K562 (cell line): ENCODE data around the gene ACOT9. TPM values are rescaled to one million over a fixed set of nuclear protein-coding genes. Genes with fewer than 3 reads are reported as not detected.

ENCODE experiments used
- ATAC-seq: fragments of 200-7000 bp; cut with Tn5 transposase; 3 replicates; pipeline ENCODE4 v1.9.1; 2020; ENCODE audit warnings: moderate library complexity
- BruUV-seq: library from RNA; stranded (reverse); fragments of 400-500 nt; replicated peaks from 2 replicates; lab custom pipeline; 2021; lab: Mats Ljungman, UMichigan
- CTCF ChIA-PET: fragments of 300-600 bp; formaldehyde crosslinking; extraction: SDS; loops from one replicate; lab custom pipeline; 2021; ENCODE audit warnings: low intra/inter-chr PET ratio; lab: Yijun Ruan, JAX
- POLR2A ChIA-PET: fragments of 300-600, 350-650 bp; sonication (Branson Sonifier 250); formaldehyde crosslinking; extraction: SDS; loops from one replicate; lab custom pipeline; 2021; ENCODE audit warnings: antibody characterized with exemption, inconsistent platforms; lab: Yijun Ruan, JAX
- DNase-seq, 4 experiments: peaks; one replicate each; pipeline versions ENCODE4 v3.0.0 to v3.0.0-alpha.2; 2011 to 2018; ENCODE audit warnings: low spot score in 3 of 4, mixed read lengths in 3 of 4; ENCODE audit errors: extremely low read depth in 1 of 4
- FAIRE-seq: peaks from 2 replicates; lab custom pipeline; 2011; peaks lifted over from hg19 to GRCh38; lab: Jason Lieb, UNC
- H2AFZ ChIP-seq: 2 replicates; pipeline ENCODE4 v1.6.0; 2011; ENCODE audit warnings: low read depth, low read length, control low read depth, inconsistent platforms
- H3K27ac ChIP-seq: fragments of 200-600 bp; 3 replicates; pipeline ENCODE4 v1.8.0; 2011; ENCODE audit warnings: low read depth, mild to moderate bottlenecking, control low read depth, inconsistent platforms, low read length, moderate library complexity, mixed read lengths; ENCODE audit errors: extremely low read depth
- H3K27me3 ChIP-seq, 2 experiments: fragments of 300-600 bp in 1 of 2; 2 replicates in 1 of 2; 3 replicates in 1 of 2; pipeline versions ENCODE4 v1.6.0 to v1.8.0; 2011; ENCODE audit warnings: inconsistent platforms in 2 of 2, low read length in 2 of 2, mild to moderate bottlenecking in 1 of 2, mixed read lengths in 1 of 2, moderate library complexity in 1 of 2; ENCODE audit not compliant: control insufficient read depth in 2 of 2, insufficient read depth in 2 of 2
- H3K36me3 ChIP-seq: fragments of 300-600 bp; 3 replicates; pipeline ENCODE4 v1.8.0; 2011; ENCODE audit warnings: mild to moderate bottlenecking, low read length, inconsistent platforms; ENCODE audit not compliant: control insufficient read depth, insufficient read depth
- H3K4me1 ChIP-seq, 2 experiments: fragments of 200-600 bp in 1 of 2; replicated peaks in 1 of 2; 2 replicates in 1 of 2; 3 replicates in 1 of 2; pipeline versions ENCODE4 v1.5.1 to v1.8.0; 2011; ENCODE audit warnings: inconsistent platforms in 2 of 2, low read length in 2 of 2, mild to moderate bottlenecking in 1 of 2, mixed read lengths in 1 of 2, moderate library complexity in 1 of 2; ENCODE audit not compliant: control insufficient read depth in 2 of 2, insufficient read depth in 2 of 2
- H3K4me2 ChIP-seq: 2 replicates; pipeline ENCODE4 v1.6.1; 2011; ENCODE audit warnings: low read length, control low read depth, inconsistent platforms, mixed read lengths; ENCODE audit not compliant: insufficient read depth
- H3K4me3 ChIP-seq: fragments of 200-600 bp; sonication (generic), shearing (Covaris generic); 2 replicates; pipeline ENCODE4 v1.5.1; 2016; ENCODE audit warnings: control low read depth, inconsistent platforms
- H3K79me2 ChIP-seq: fragments of 200-600 bp; 3 replicates; pipeline ENCODE4 v1.8.0; 2011; ENCODE audit warnings: low read length, inconsistent platforms; ENCODE audit not compliant: control insufficient read depth, insufficient read depth
- H3K9ac ChIP-seq, 2 experiments: 2 replicates each; pipeline versions ENCODE4 v1.6.0 to v1.6.1; 2011; ENCODE audit warnings: low read depth in 2 of 2, low read length in 2 of 2, control low read depth in 1 of 2, inconsistent platforms in 1 of 2, mild to moderate bottlenecking in 1 of 2, mixed read lengths in 1 of 2; ENCODE audit not compliant: insufficient read depth in 1 of 2
- H3K9me1 ChIP-seq: one replicate; pipeline ENCODE4 v1.6.0; 2011; ENCODE audit warnings: inconsistent platforms, mild to moderate bottlenecking, low read length, moderate library complexity; ENCODE audit not compliant: control insufficient read depth, insufficient read depth
- H3K9me3 ChIP-seq: replicated peaks from 2 replicates; pipeline ENCODE4 v1.5.1; 2011; ENCODE audit warnings: low read depth, low read length, inconsistent platforms; ENCODE audit not compliant: control insufficient read depth, insufficient read depth
- H4K20me1 ChIP-seq: replicated peaks from 2 replicates; pipeline ENCODE4 v1.6.1; 2011; ENCODE audit warnings: low read length, inconsistent platforms, mixed read lengths; ENCODE audit not compliant: control insufficient read depth, insufficient read depth
- DACH1 ChIP-seq: fragments of 450-650 bp; IDR thresholded peaks from 2 replicates; pipeline ENCODE4 v1.6.1; 2018; ENCODE audit not compliant: partially characterized antibody
- ELF1 ChIP-seq: fragments of 200-800 bp; sonication (Bioruptor generic); IDR thresholded peaks from 2 replicates; pipeline ENCODE4 v1.6.1; 2016; ENCODE audit warnings: missing genetic modification characterization, missing compliant biosample characterization
- ETV1 ChIP-seq: fragments of 450-650 bp; conservative IDR thresholded peaks from 2 replicates; pipeline ENCODE4 v1.6.1; 2016; ENCODE audit warnings: missing genetic modification characterization, control low read depth, low read depth, missing compliant biosample characterization
- FOXK2 ChIP-seq, 2 experiments: fragments of 450-650 bp; IDR thresholded peaks in 1 of 2; conservative IDR thresholded peaks in 1 of 2; 2 replicates each; pipeline ENCODE4 v1.6.1; 2016; ENCODE audit warnings: low read depth in 2 of 2, mild to moderate bottlenecking in 1 of 2
- HINFP ChIP-seq: fragments of 450-650 bp; conservative IDR thresholded peaks from 2 replicates; pipeline ENCODE4 v1.6.1; 2016; ENCODE audit warnings: missing genetic modification characterization, low read depth, mild to moderate bottlenecking, control low read depth, missing compliant biosample characterization
- HNRNPLL ChIP-seq: fragments of 200-400 bp; formaldehyde crosslinking; IDR thresholded peaks from 2 replicates; pipeline ENCODE4 v1.6.1; 2017; ENCODE audit warnings: low read length, low read depth, mild to moderate bottlenecking; ENCODE audit not compliant: poor library complexity, severe bottlenecking
- JUNB ChIP-seq: fragments of 450-650 bp; formaldehyde crosslinking; conservative IDR thresholded peaks from 2 replicates; pipeline ENCODE4 v1.4.0; 2020; ENCODE audit warnings: mild to moderate bottlenecking
- MCM3 ChIP-seq: fragments of 450-650 bp; IDR thresholded peaks from 2 replicates; pipeline ENCODE4 v1.6.1; 2016
- SOX6 ChIP-seq: fragments of 450-650 bp; IDR thresholded peaks from 2 replicates; pipeline ENCODE4 v1.6.1; 2014; ENCODE audit warnings: mild to moderate bottlenecking
- TGIF2 ChIP-seq: sonication (generic); formaldehyde crosslinking; IDR thresholded peaks from 2 replicates; pipeline ENCODE4 v1.8.1; 2022; ENCODE audit warnings: mild to moderate bottlenecking, missing genetic modification reagents, moderate library complexity
- U2AF2 ChIP-seq: fragments of 200-400 bp; formaldehyde crosslinking; optimal IDR thresholded peaks from 2 replicates; pipeline ENCODE3; 2017; ENCODE audit warnings: low read depth, mild to moderate bottlenecking, low read length
- XRCC5 ChIP-seq: fragments of 200-400 bp; formaldehyde crosslinking; IDR thresholded peaks from 2 replicates; pipeline ENCODE4 v1.6.1; 2017; ENCODE audit warnings: low read depth, mild to moderate bottlenecking, low read length
- ZNF197 ChIP-seq: fragments of 200-800 bp; sonication (Bioruptor generic); IDR thresholded peaks from 2 replicates; pipeline ENCODE4 v1.6.1; 2016; ENCODE audit warnings: low read depth, missing genetic modification characterization, missing compliant biosample characterization
- ZNF408 ChIP-seq: fragments of 250-450 bp; sonication (Bioruptor Pico); IDR thresholded peaks from 2 replicates; pipeline ENCODE4 v1.4.0; 2020; ENCODE audit warnings: low read depth, mild to moderate bottlenecking, moderate library complexity
- ZNF551 ChIP-seq: fragments of 250-450 bp; sonication (Bioruptor Pico); IDR thresholded peaks from 2 replicates; pipeline ENCODE4 v1.5.0; 2021; ENCODE audit warnings: mild to moderate bottlenecking, moderate library complexity
- ZNF655 ChIP-seq: fragments of 250-450 bp; sonication (Bioruptor Pico); IDR thresholded peaks from 2 replicates; pipeline ENCODE4 v1.5.0; 2021
- WGBS: fragments of 100-300 bp; shearing (Covaris generic); methylation state at CpG from one replicate; pipeline ENCODE4 v1.1.6; 2016; ENCODE audit warnings: low coverage, mixed read lengths; ENCODE audit not compliant: insufficient coverage; ENCODE audit errors: missing lambda C conversion rate; 5-methylcytosine and 5-hydroxymethylcytosine counted together
- in situ Hi-C: fragments of 300-500 bp; cut with MboI; formaldehyde crosslinking; loops from 4 replicates; pipeline ENCODE4 v1.15.0; 2018; ENCODE audit warnings: inconsistent platforms, mixed read lengths
- intact Hi-C: fragments of 100-400 bp; cut with micrococcal nuclease; formaldehyde crosslinking; loops from 2 replicates; pipeline ENCODE4 v1.14.2; 2022
- polyA plus RNA-seq, 8 experiments: library from polyadenylated mRNA; depleted of rRNA in 4 of 8; stranded (reverse) in 5 of 8; unstranded in 3 of 8; fragments of >200 nt; fragmentation: Nextera tagmentation in 2 of 8; fragmentation: Illumina TruSeq in 1 of 8; extraction: Ambion mirVana in 2 of 8; extraction: Trizol in 1 of 8; gene quantifications; 2 replicates each; pipeline versions ENCODE4 v1.2.1 to v1.2.3, GENCODE V29; 2011 to 2014; ENCODE audit warnings: inconsistent platforms in 1 of 8, missing spikeins in 1 of 8
- total RNA-seq, 7 experiments: library from RNA; depleted of rRNA in 6 of 7; stranded (reverse); fragments of >200 nt in 6 of 7; fragmentation: Illumina TruSeq in 2 of 7; extraction: Trizol in 2 of 7; gene quantifications; 2 replicates each; pipeline versions ENCODE4 v1.2.1 to v1.2.3, GENCODE V29; 2011 to 2021; ENCODE audit warnings: low replicate concordance in 1 of 7
- TF ChIP-seq, protein P1 (sequence below): sonication (generic); formaldehyde crosslinking; IDR thresholded peaks from 2 replicates; pipeline ENCODE4 v1.9.0; 2022; ENCODE audit warnings: mild to moderate bottlenecking, missing genetic modification reagents
- TF ChIP-seq, protein P2 (sequence below): IDR thresholded peaks from 3 replicates; pipeline ENCODE4 v1.6.1; 2011; ENCODE audit warnings: borderline replicate concordance, mild to moderate bottlenecking, moderate library complexity; ENCODE audit not compliant: insufficient read length; ENCODE audit errors: extremely low read depth

ACOT9 gene
- total and polyA plus RNA-seq, 9 of the 15 experiments (the other 6 are each of a cell fraction or from before 2014, with no cell fraction given), result 31.2 to 80.9 (median 45.3) TPM

DNA sequence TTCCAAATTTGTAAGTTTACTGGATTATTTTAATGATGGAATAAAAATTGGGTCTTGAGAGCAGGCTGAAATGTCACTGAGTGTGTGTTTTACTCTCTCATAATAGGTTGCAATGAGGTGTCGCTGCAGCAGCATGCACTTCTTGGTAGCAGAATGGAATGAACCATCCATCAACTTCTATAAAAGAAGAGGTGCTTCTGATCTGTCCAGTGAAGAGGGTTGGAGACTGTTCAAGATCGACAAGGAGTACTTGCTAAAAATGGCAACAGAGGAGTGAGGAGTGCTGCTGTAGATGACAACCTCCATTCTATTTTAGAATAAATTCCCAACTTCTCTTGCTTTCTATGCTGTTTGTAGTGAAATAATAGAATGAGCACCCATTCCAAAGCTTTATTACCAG lies 42.5 kb upstream of the ACOT9 start:
- ChIA-PET POLR2A (interaction anchor here (1.2 to 2.3 kb wide), 2 partner anchors 9 to 28 kb away, joined by 3 to 12 read pairs; no protein-coding TSS in a partner anchor), CTCF (no interaction called here)
- H3K9me3 ChIP-seq, result no peaks in the 10 kb centered on the region
- FAIRE-seq, result no peak
- no peak for ATAC-seq
- H3K36me3 ChIP-seq, result peaks cover 17% of the 10 kb centered on the region
- no peaks in the 10 kb centered on the region for H4K20me1 ChIP-seq
- H3K27ac ChIP-seq, result no peak overlapping the region
- 75% methylated on average over 2 of the region's 2 CpGs for WGBS
- no peak for DNase-seq
- in situ Hi-C loops, result no loop called here
- H3K27me3 ChIP-seq, result no peaks in the 10 kb centered on the region
- no peaks in the 10 kb centered on the region for H3K9me1 ChIP-seq
- peaks cover 20% of the 10 kb centered on the region for H3K79me2 ChIP-seq
- H3K9ac ChIP-seq, result no peak overlapping the region
- TF ChIP-seq ETV1 (tag) (no peak), ELF1 (tag) (no peak), ZNF655 (CRISPR knock-in tag) (no peak), ZNF408 (CRISPR knock-in tag) (no peak), TGIF2 (CRISPR knock-in tag) (no peak), HNRNPLL (no peak), JUNB (no peak), SOX6 (no peak), XRCC5 (no peak), MCM3 (no peak), ZNF551 (CRISPR knock-in tag) (no peak), DACH1 (no peak), U2AF2 (no peak), FOXK2 (conservative IDR thresholded peaks at IDR 0.05 in 1 of 2, IDR thresholded peaks at IDR 0.05 in 1 of 2; ENCODE audit: low read depth in 2 of 2) (no peak), ZNF197 (CRISPR knock-in tag) (no peak), HINFP (tag) (no peak)
- TF ChIP-seq, protein P1, sequence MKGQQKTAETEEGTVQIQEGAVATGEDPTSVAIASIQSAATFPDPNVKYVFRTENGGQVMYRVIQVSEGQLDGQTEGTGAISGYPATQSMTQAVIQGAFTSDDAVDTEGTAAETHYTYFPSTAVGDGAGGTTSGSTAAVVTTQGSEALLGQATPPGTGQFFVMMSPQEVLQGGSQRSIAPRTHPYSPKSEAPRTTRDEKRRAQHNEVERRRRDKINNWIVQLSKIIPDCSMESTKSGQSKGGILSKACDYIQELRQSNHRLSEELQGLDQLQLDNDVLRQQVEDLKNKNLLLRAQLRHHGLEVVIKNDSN (CRISPR knock-in tag), result no peak
- TF ChIP-seq, protein P2, sequence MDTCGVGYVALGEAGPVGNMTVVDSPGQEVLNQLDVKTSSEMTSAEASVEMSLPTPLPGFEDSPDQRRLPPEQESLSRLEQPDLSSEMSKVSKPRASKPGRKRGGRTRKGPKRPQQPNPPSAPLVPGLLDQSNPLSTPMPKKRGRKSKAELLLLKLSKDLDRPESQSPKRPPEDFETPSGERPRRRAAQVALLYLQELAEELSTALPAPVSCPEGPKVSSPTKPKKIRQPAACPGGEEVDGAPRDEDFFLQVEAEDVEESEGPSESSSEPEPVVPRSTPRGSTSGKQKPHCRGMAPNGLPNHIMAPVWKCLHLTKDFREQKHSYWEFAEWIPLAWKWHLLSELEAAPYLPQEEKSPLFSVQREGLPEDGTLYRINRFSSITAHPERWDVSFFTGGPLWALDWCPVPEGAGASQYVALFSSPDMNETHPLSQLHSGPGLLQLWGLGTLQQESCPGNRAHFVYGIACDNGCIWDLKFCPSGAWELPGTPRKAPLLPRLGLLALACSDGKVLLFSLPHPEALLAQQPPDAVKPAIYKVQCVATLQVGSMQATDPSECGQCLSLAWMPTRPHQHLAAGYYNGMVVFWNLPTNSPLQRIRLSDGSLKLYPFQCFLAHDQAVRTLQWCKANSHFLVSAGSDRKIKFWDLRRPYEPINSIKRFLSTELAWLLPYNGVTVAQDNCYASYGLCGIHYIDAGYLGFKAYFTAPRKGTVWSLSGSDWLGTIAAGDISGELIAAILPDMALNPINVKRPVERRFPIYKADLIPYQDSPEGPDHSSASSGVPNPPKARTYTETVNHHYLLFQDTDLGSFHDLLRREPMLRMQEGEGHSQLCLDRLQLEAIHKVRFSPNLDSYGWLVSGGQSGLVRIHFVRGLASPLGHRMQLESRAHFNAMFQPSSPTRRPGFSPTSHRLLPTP, result no peak
- no peak overlapping the region for H3K4me2 ChIP-seq
- no TSS peak for BruUV-seq
- H3K4me3 ChIP-seq, result no peak overlapping the region
- intact Hi-C loops, result no loop called here
- no peak overlapping the region for H2AFZ ChIP-seq
- peaks cover 9 to 11% of the 10 kb centered on the region in 2 experiments; a peak in 3 of 5 replicates for H3K4me1 ChIP-seq
